ENCODE measurements around the gene B3GAT1. TPM values are rescaled to one million over a fixed set of nuclear protein-coding genes. Genes with fewer than 3 reads are reported as not detected.
"Not testable (repeated sequence)": the region's sequence is repeated elsewhere in the genome, so short reads cannot be mapped to it uniquely, and the experiment has no call there.

Gene B3GAT1
- total RNA-seq, 1 experiment from 2014 or later, result 0.35 TPM

- Mint-ChIP-seq H3K27me3 (ENCODE audit: unreplicated experiment) (no peaks in the 10 kb centered on the region), H3K36me3 (ENCODE audit: insufficient read depth, unreplicated experiment) (no peaks in the 10 kb centered on the region), H3K9me3 (ENCODE audit: low read depth, unreplicated experiment) (no peaks in the 10 kb centered on the region), H3K4me1 (ENCODE audit: low read depth, unreplicated experiment) (no peaks in the 10 kb centered on the region), H3K27ac (ENCODE audit: unreplicated experiment) (no peak overlapping the region), H3K4me3 (ENCODE audit: low read depth, unreplicated experiment) (no peak overlapping the region)
- CTCF ChIA-PET, result no interaction called here
- TF ChIP-seq CTCF (IDR thresholded peaks at IDR 0.05; ENCODE audit: unreplicated experiment), result no peak
- BruUV-seq (replicated peaks), result no TSS peak
- intact Hi-C loops (cut with micrococcal nuclease; ENCODE audit: unreplicated experiment), result no loop called here
- no peak for DNase-seq
Measured at GRCh38 chr11:134347441-134347840, 64.6 kb downstream of the B3GAT1 start.

GRCh38 chr11:134346976-134347350 lies 65.1 kb downstream of the B3GAT1 start:
- H3K4me3 Mint-ChIP-seq (ENCODE audit: low read depth, unreplicated experiment), result no peak overlapping the region
- H3K27ac Mint-ChIP-seq (ENCODE audit: unreplicated experiment), result no peak overlapping the region
- H3K36me3 Mint-ChIP-seq (ENCODE audit: insufficient read depth, unreplicated experiment), result no peaks in the 10 kb centered on the region
- CTCF ChIA-PET, result no interaction called here
- no peak for TF ChIP-seq CTCF (IDR thresholded peaks at IDR 0.05; ENCODE audit: unreplicated experiment)
- H3K9me3 Mint-ChIP-seq (ENCODE audit: low read depth, unreplicated experiment), result no peaks in the 10 kb centered on the region
- no peaks in the 10 kb centered on the region for H3K4me1 Mint-ChIP-seq (ENCODE audit: low read depth, unreplicated experiment)
- intact Hi-C loops (cut with micrococcal nuclease; ENCODE audit: unreplicated experiment), result no loop called here
- no peak for DNase-seq
- no peaks in the 10 kb centered on the region for H3K27me3 Mint-ChIP-seq (ENCODE audit: unreplicated experiment)
- BruUV-seq (replicated peaks), result no TSS peak

GRCh38 chr11:134346101-134346975 lies 65.7 kb downstream of the B3GAT1 start:
- BruUV-seq (replicated peaks), result no TSS peak
- no peaks in the 10 kb centered on the region for H3K4me1 Mint-ChIP-seq (ENCODE audit: low read depth, unreplicated experiment)
- no peak overlapping the region for H3K4me3 Mint-ChIP-seq (ENCODE audit: low read depth, unreplicated experiment)
- DNase-seq, result no peak
- H3K27ac Mint-ChIP-seq (ENCODE audit: unreplicated experiment), result no peak overlapping the region
- H3K36me3 Mint-ChIP-seq (ENCODE audit: insufficient read depth, unreplicated experiment), result no peaks in the 10 kb centered on the region
- intact Hi-C loops (cut with micrococcal nuclease; ENCODE audit: unreplicated experiment), result no loop called here
- CTCF ChIA-PET, result no interaction called here
- no peaks in the 10 kb centered on the region for H3K9me3 Mint-ChIP-seq (ENCODE audit: low read depth, unreplicated experiment)
- no peaks in the 10 kb centered on the region for H3K27me3 Mint-ChIP-seq (ENCODE audit: unreplicated experiment)
- TF ChIP-seq CTCF (IDR thresholded peaks at IDR 0.05; ENCODE audit: unreplicated experiment), result no peak

GRCh38 chr11:134345237-134345550 lies 66.8 kb downstream of the B3GAT1 start:
- TF ChIP-seq CTCF (IDR thresholded peaks at IDR 0.05; ENCODE audit: unreplicated experiment), result no peak
- BruUV-seq (replicated peaks), result no TSS peak
- no peak for DNase-seq
- Mint-ChIP-seq H3K4me1 (ENCODE audit: low read depth, unreplicated experiment) (peaks cover under 1% of the 10 kb centered on the region), H3K4me3 (ENCODE audit: low read depth, unreplicated experiment) (no peak overlapping the region), H3K36me3 (ENCODE audit: insufficient read depth, unreplicated experiment) (no peaks in the 10 kb centered on the region), H3K27me3 (ENCODE audit: unreplicated experiment) (no peaks in the 10 kb centered on the region), H3K27ac (ENCODE audit: unreplicated experiment) (no peak overlapping the region), H3K9me3 (ENCODE audit: low read depth, unreplicated experiment) (no peaks in the 10 kb centered on the region)
- intact Hi-C loops (cut with micrococcal nuclease; ENCODE audit: unreplicated experiment), result no loop called here
- CTCF ChIA-PET, result no interaction called here

GRCh38 chr11:134344497-134345236 lies 67.4 kb downstream of the B3GAT1 start:
- H3K4me1 Mint-ChIP-seq (ENCODE audit: low read depth, unreplicated experiment); H3K36me3 Mint-ChIP-seq (ENCODE audit: insufficient read depth, unreplicated experiment); DNase-seq; BruUV-seq (replicated peaks); H3K9me3 Mint-ChIP-seq (ENCODE audit: low read depth, unreplicated experiment); CTCF ChIA-PET; H3K27me3 Mint-ChIP-seq (ENCODE audit: unreplicated experiment); intact Hi-C loops (cut with micrococcal nuclease; ENCODE audit: unreplicated experiment); H3K4me3 Mint-ChIP-seq (ENCODE audit: low read depth, unreplicated experiment); H3K27ac Mint-ChIP-seq (ENCODE audit: unreplicated experiment): not testable (repeated sequence)
